ENCODE data around the gene BCL2.

GRCh38 chr18:63185984-63186383, 133.6 kb downstream of the BCL2 start:
- TF ChIP-seq EZH2phosphoT487 (IDR thresholded peaks at IDR 0.05) (no peak), CTCF (IDR thresholded peaks at IDR 0.05) (no peak), EZH2 (IDR thresholded peaks at IDR 0.05) (no peak)
